RWPE1 (cell line): ENCODE results near the gene SLC47A1.

ENCODE experiments used
- CTCF ChIA-PET: fragments of 350-600 bp; sonication (Branson Sonifier 250); formaldehyde crosslinking; extraction: SDS; loops from one replicate; lab custom pipeline; 2021; lab: Yijun Ruan, JAX
- POLR2A ChIA-PET: fragments of 400-600 bp; formaldehyde crosslinking; extraction: SDS; loops from one replicate; lab custom pipeline; 2020; ENCODE audit warnings: antibody characterized with exemption; ENCODE audit not compliant: low non-redundant PET; lab: Yijun Ruan, JAX
- DNase-seq: peaks from one replicate; pipeline ENCODE4 v3.0.0; 2012; ENCODE audit warnings: low spot score
- H3K27ac ChIP-seq: fragments of 450-650 bp; 2 replicates; pipeline ENCODE4 v1.5.1; 2017
- TF ChIP-seq, protein P1 (sequence below): fragments of 450-650 bp; conservative IDR thresholded peaks from 2 replicates; pipeline ENCODE4 v1.5.1; 2017; ENCODE audit warnings: low read depth, mild to moderate bottlenecking

The SLC47A1 gene

DNA sequence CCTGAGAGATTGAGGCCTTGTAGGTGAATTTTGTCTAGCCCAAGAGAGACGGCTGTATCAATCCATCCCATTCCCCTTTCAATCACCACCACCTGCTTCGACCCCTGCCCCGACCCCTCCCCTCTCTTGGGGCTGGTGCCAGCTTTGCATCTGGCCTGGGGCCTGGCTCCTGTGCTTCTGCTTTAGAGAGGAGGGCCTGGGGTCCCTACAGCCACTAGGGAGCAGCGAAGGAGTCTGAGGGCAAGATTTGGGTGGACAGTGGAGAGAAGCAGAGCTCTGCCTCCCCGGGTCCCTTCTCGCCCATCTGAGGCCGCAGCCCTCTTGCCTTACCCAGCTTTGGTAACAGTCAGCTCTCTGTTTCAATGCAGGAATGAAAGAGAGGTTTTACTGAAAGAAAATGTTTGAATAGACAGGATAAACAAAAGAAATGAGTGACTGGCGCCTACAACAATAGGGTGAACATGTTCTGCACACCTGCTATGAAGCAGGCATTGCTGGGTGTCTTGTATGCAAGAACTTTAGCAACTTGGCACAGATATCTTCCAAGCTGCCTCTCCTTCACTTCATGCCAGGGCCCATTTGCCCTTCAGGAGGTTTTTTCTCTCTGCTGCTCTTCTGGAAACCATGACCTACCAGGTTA, 57.4 kb downstream of the SLC47A1 start:
- CTCF ChIA-PET: interaction anchor here (0.7 kb wide), 1 partner anchor 1366 kb away, joined by 6 read pairs; no protein-coding TSS in a partner anchor
- DNase-seq: no peak
- no peak overlapping the region for H3K27ac ChIP-seq
- TF ChIP-seq, protein P1, sequence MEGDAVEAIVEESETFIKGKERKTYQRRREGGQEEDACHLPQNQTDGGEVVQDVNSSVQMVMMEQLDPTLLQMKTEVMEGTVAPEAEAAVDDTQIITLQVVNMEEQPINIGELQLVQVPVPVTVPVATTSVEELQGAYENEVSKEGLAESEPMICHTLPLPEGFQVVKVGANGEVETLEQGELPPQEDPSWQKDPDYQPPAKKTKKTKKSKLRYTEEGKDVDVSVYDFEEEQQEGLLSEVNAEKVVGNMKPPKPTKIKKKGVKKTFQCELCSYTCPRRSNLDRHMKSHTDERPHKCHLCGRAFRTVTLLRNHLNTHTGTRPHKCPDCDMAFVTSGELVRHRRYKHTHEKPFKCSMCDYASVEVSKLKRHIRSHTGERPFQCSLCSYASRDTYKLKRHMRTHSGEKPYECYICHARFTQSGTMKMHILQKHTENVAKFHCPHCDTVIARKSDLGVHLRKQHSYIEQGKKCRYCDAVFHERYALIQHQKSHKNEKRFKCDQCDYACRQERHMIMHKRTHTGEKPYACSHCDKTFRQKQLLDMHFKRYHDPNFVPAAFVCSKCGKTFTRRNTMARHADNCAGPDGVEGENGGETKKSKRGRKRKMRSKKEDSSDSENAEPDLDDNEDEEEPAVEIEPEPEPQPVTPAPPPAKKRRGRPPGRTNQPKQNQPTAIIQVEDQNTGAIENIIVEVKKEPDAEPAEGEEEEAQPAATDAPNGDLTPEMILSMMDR: no peak
- POLR2A ChIA-PET: no interaction called here

DNA sequence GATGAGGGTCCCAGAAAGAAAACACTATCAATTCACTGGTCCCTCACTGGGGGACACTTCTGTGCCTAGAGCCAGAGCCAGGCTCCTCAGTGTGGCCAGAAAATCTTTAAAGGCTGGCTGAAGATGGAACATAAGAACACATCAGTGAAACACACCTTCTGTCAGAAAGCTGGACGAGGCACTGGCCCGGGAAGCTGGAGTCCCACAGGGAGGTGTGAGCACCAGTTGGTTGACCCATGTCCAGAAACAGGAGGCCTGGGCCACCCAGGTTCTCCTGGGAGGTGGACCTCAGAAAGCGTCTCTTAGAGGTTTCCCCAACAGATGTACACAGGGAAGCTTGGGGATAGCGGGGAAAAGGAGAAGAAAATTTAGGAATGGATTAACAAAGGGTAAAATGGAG, 58.7 kb downstream of the SLC47A1 start:
- no peak overlapping the region for H3K27ac ChIP-seq
- TF ChIP-seq, protein P1: no peak
- no peak for DNase-seq
- POLR2A ChIA-PET: no interaction called here
- CTCF ChIA-PET: no interaction called here

DNA sequence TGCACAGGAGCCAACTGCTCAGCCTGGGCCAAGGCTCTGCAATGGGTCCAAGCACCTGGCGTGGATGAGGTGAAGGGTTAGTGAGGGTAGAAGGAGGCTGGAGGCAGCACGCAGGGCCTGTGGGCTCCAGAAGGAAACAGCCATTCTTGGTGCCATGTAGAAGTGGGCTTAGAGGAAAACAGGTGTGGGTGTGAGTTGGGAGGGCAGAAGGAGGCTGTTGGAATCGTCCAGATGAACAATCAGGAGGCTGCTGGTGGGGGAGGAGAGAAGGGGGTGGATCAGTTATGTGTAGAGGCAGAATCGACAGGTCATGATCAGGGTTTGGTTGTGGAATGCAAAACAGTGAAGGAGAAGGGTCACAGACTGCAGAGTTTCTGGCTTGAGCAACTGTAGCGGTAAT, 63.2 kb downstream of the SLC47A1 start:
- TF ChIP-seq, protein P1: no peak
- H3K27ac ChIP-seq: no peak overlapping the region
- DNase-seq: no peak
- ChIA-PET POLR2A (no interaction called here), CTCF (interaction anchor here (0.6 to 0.9 kb wide), 2 partner anchors 165 to 243 kb away, joined by 3 to 5 read pairs; no protein-coding TSS in a partner anchor)

DNA sequence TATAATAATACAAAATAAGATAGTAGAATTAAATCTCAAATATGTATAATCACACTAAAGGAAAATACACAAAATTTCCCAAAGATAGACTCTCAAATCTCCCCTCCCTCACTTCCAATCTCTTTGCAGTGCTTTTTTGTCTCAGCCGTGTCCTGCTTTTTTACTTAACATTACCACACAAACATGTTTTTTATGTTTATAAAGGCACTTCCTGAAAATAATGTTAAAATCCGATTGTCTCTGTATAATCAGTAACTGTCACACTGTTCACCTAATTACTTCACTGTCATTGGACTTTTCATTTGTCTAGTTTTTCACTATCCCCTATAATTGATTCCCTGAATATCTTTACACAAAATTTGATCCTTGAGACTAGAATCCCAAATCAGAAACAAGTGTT, 76.7 kb downstream of the SLC47A1 start:
- TF ChIP-seq, protein P1: no peak
- CTCF ChIA-PET: no interaction called here
- POLR2A ChIA-PET: no interaction called here
- no peak for DNase-seq
- no peak overlapping the region for H3K27ac ChIP-seq

DNA sequence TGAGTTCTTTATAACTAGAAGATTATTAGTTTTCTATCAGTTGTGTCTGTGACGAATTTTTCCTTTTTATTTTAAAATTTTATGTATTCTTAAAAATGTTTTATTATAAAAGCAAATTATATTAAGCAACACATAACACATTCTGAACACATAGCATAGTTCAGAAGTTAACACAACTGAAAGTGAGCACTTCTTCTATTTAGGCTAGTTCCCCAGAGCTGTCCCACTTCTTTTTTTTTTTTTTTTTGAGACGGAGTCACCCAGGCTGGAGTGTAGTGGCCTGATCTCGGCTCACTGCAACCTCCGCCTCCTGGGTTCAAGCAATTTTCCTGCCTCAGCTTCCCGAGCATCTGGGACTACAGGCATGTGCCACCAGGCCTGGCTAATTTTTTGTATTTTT, 77.2 kb downstream of the SLC47A1 start:
- CTCF ChIA-PET: no interaction called here
- POLR2A ChIA-PET: no interaction called here
- no peak overlapping the region for H3K27ac ChIP-seq
- no peak for DNase-seq
- TF ChIP-seq, protein P1: no peak

DNA sequence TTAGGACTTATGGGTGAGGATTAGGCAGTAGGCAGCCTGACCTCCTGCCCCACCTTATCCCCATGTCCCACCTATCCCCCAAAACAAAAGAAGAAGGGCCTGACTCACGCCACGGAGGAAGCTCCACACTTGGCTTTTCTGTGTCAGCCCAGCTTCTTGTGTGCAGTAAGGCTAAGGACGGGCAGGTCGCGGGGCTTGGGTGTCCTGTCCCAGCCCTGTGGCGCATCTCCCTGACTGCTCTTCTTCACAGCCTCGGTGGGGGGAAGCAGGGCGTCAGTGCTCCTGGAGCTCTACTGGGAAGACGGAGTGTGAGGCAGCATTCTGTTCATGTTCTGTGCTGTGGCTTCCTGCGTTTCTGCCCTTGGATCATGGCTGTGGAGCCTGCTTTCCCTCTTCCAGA, 80.3 kb downstream of the SLC47A1 start:
- TF ChIP-seq, protein P1: no peak
- no peak overlapping the region for H3K27ac ChIP-seq
- ChIA-PET POLR2A (no interaction called here), CTCF (interaction anchor here (0.6 kb wide), 2 partner anchors 13 to 339 kb away, joined by 3 to 4 read pairs; no protein-coding TSS in a partner anchor)
- no peak for DNase-seq
